ENCODE data around the gene S100A13.
"Not testable (repeated sequence)": the region's sequence is repeated elsewhere in the genome, so short reads cannot be mapped to it uniquely, and the experiment has no call there.

The S100A13 gene

GRCh38 chr1:153626904-153627714, at the start of gene S100A13:
Gene S100A13 (minus strand): TSS chr1:153627505. CDS start chr1:153626472, 1,033 bp downstream.
- Mint-ChIP-seq H3K27me3 (ENCODE audit: low read depth) (no peaks in the 10 kb centered on the region), H3K4me3 (no peak within 1 kb of the TSS), H3K27ac (no peak within 1 kb of the TSS), H3K36me3 (ENCODE audit: low read depth) (no peaks in the 10 kb centered on the region), H3K4me1 (ENCODE audit: low read depth) (peaks cover 4% of the 10 kb centered on the region), H3K9me3 (no peaks in the 10 kb centered on the region)

- H3K27ac Mint-ChIP-seq: no peak overlapping the region
- peaks cover 25% of the 10 kb centered on the region for H3K4me1 Mint-ChIP-seq (ENCODE audit: low read depth)
- peaks cover 17% of the 10 kb centered on the region for H3K27me3 Mint-ChIP-seq (ENCODE audit: low read depth)
- no peaks in the 10 kb centered on the region for H3K9me3 Mint-ChIP-seq
- peaks cover 12% of the 10 kb centered on the region for H3K36me3 Mint-ChIP-seq (ENCODE audit: low read depth)
- peak overlapping the region; percentile 36 for H3K4me3 Mint-ChIP-seq
Measured at GRCh38 chr1:153673511-153673910, 46.2 kb upstream of the S100A13 start.

GRCh38 chr1:153671628-153672353, 44.5 kb upstream of the S100A13 start:
- not testable (repeated sequence) for H3K27me3 Mint-ChIP-seq (ENCODE audit: low read depth); H3K27ac Mint-ChIP-seq; H3K9me3 Mint-ChIP-seq; H3K4me3 Mint-ChIP-seq
- Mint-ChIP-seq H3K4me1 (ENCODE audit: low read depth) (peaks cover 22% of the 10 kb centered on the region), H3K36me3 (ENCODE audit: low read depth) (peaks cover 28% of the 10 kb centered on the region)

GRCh38 chr1:153670859-153671627, 43.7 kb upstream of the S100A13 start, which contains the start of gene ILF2:
Gene ILF2 (minus strand): TSS chr1:153670993. CDS start chr1:153670922, 71 bp downstream.
- Mint-ChIP-seq H3K27ac (no peak within 1 kb of the TSS), H3K4me3 (no peak within 1 kb of the TSS), H3K27me3 (ENCODE audit: low read depth) (no peaks in the 10 kb centered on the region), H3K4me1 (ENCODE audit: low read depth) (peaks cover 22% of the 10 kb centered on the region), H3K9me3 (no peaks in the 10 kb centered on the region), H3K36me3 (ENCODE audit: low read depth) (peaks cover 30% of the 10 kb centered on the region)

GRCh38 chr1:153670257-153670858, 43.1 kb upstream of the S100A13 start:
- Mint-ChIP-seq H3K36me3 (ENCODE audit: low read depth) (peaks cover 32% of the 10 kb centered on the region), H3K27me3 (ENCODE audit: low read depth) (no peaks in the 10 kb centered on the region), H3K27ac (no peak overlapping the region), H3K4me1 (ENCODE audit: low read depth) (peaks cover 22% of the 10 kb centered on the region), H3K4me3 (no peak overlapping the region), H3K9me3 (no peaks in the 10 kb centered on the region)

GRCh38 chr1:153669606-153670005, 42.3 kb upstream of the S100A13 start:
- Mint-ChIP-seq H3K27me3 (ENCODE audit: low read depth) (no peaks in the 10 kb centered on the region), H3K9me3 (no peaks in the 10 kb centered on the region), H3K4me3 (no peak overlapping the region), H3K36me3 (ENCODE audit: low read depth) (peaks cover 40% of the 10 kb centered on the region), H3K27ac (no peak overlapping the region), H3K4me1 (ENCODE audit: low read depth) (peaks cover 24% of the 10 kb centered on the region)

- not testable (repeated sequence) for H3K4me3 Mint-ChIP-seq; H3K27ac Mint-ChIP-seq; H3K9me3 Mint-ChIP-seq; H3K27me3 Mint-ChIP-seq (ENCODE audit: low read depth)
- peaks cover 47% of the 10 kb centered on the region for H3K36me3 Mint-ChIP-seq (ENCODE audit: low read depth)
- peaks cover 24% of the 10 kb centered on the region for H3K4me1 Mint-ChIP-seq (ENCODE audit: low read depth)
Measured at GRCh38 chr1:153668672-153669071, 41.4 kb upstream of the S100A13 start.

GRCh38 chr1:153667439-153667838, 40.1 kb upstream of the S100A13 start:
- H3K4me1 Mint-ChIP-seq (ENCODE audit: low read depth): peaks cover 24% of the 10 kb centered on the region
- H3K4me3 Mint-ChIP-seq: no peak overlapping the region
- H3K27me3 Mint-ChIP-seq (ENCODE audit: low read depth): no peaks in the 10 kb centered on the region
- no peak overlapping the region for H3K27ac Mint-ChIP-seq
- no peaks in the 10 kb centered on the region for H3K9me3 Mint-ChIP-seq
- peaks cover 51% of the 10 kb centered on the region for H3K36me3 Mint-ChIP-seq (ENCODE audit: low read depth)

GRCh38 chr1:153663211-153663610, 35.9 kb upstream of the S100A13 start:
- Mint-ChIP-seq H3K9me3 (no peaks in the 10 kb centered on the region), H3K27me3 (ENCODE audit: low read depth) (no peaks in the 10 kb centered on the region), H3K27ac (no peak overlapping the region), H3K36me3 (ENCODE audit: low read depth) (peaks cover 48% of the 10 kb centered on the region), H3K4me1 (ENCODE audit: low read depth) (peaks cover 18% of the 10 kb centered on the region), H3K4me3 (no peak overlapping the region)

- Mint-ChIP-seq H3K36me3 (ENCODE audit: low read depth) (peaks cover 39% of the 10 kb centered on the region), H3K4me1 (ENCODE audit: low read depth) (peaks cover 16% of the 10 kb centered on the region), H3K9me3 (no peaks in the 10 kb centered on the region), H3K4me3 (no peak overlapping the region), H3K27ac (no peak overlapping the region), H3K27me3 (ENCODE audit: low read depth) (no peaks in the 10 kb centered on the region)
Measured at GRCh38 chr1:153662269-153662668, 35.0 kb upstream of the S100A13 start.

- Mint-ChIP-seq H3K27ac (no peak overlapping the region), H3K36me3 (ENCODE audit: low read depth) (peaks cover 32% of the 10 kb centered on the region), H3K9me3 (no peaks in the 10 kb centered on the region), H3K27me3 (ENCODE audit: low read depth) (no peaks in the 10 kb centered on the region), H3K4me3 (peak overlapping the region; percentile 28), H3K4me1 (ENCODE audit: low read depth) (peaks cover 18% of the 10 kb centered on the region)
Measured at GRCh38 chr1:153661111-153661708, 33.9 kb upstream of the S100A13 start.

- H3K4me3 Mint-ChIP-seq: peak overlapping the region; percentile 93
- peaks cover 23% of the 10 kb centered on the region for H3K36me3 Mint-ChIP-seq (ENCODE audit: low read depth)
- H3K4me1 Mint-ChIP-seq (ENCODE audit: low read depth): peaks cover 16% of the 10 kb centered on the region
- no peaks in the 10 kb centered on the region for H3K9me3 Mint-ChIP-seq
- H3K27me3 Mint-ChIP-seq (ENCODE audit: low read depth): no peaks in the 10 kb centered on the region
- peak overlapping the region; percentile 59 for H3K27ac Mint-ChIP-seq
Measured at GRCh38 chr1:153659656-153660055, 32.4 kb upstream of the S100A13 start.

- peak overlapping the region; percentile 76 for H3K27ac Mint-ChIP-seq
- H3K27me3 Mint-ChIP-seq (ENCODE audit: low read depth): no peaks in the 10 kb centered on the region
- no peaks in the 10 kb centered on the region for H3K9me3 Mint-ChIP-seq
- H3K4me1 Mint-ChIP-seq (ENCODE audit: low read depth): peaks cover 16% of the 10 kb centered on the region
- peaks cover 20% of the 10 kb centered on the region for H3K36me3 Mint-ChIP-seq (ENCODE audit: low read depth)
- H3K4me3 Mint-ChIP-seq: peak overlapping the region; percentile 93
Measured at GRCh38 chr1:153659175-153659534, 31.9 kb upstream of the S100A13 start.

All from T-helper 1 cell treated with Interleukin-12 subunit alpha and Interleukin-12 subunit beta and Interleukin-4 antibody, amounts not matched to agents 30 μg/mL and 1 μg/mL, for 36 hours (primary cell).